Ascending aorta (tissue), 2 donors: ENCODE data around the gene BPIFA1. TPM values are rescaled to one million over a fixed set of nuclear protein-coding genes. Genes with fewer than 3 reads are reported as not detected.

Experiments
- DNase-seq, 2 donors: peaks; one replicate each; pipeline ENCODE4 v3.0.0-alpha.2; 2019; ENCODE audit warnings: low spot score in 2 of 2
- H3K27ac ChIP-seq, 2 donors: fragments of 200-600 bp; sonication (generic); one replicate each; pipeline ENCODE4 v1.5.1; 2016 to 2017; ENCODE audit warnings: mild to moderate bottlenecking in 1 of 2
- H3K27me3 ChIP-seq: fragments of 200-600 bp; sonication (generic); one replicate; pipeline ENCODE4 v1.5.1; 2017
- H3K36me3 ChIP-seq, 2 donors: fragments of 200-600 bp; sonication (generic); one replicate each; pipeline ENCODE4 v1.5.1; 2016
- H3K4me1 ChIP-seq, 2 donors: fragments of 200-600 bp; sonication (generic); one replicate each; pipeline ENCODE4 v1.5.1; 2016 to 2017; ENCODE audit warnings: mild to moderate bottlenecking in 1 of 2
- H3K4me3 ChIP-seq, 2 donors: fragments of 200-600 bp; sonication (generic); one replicate each; pipeline ENCODE4 v1.5.1; 2016 to 2017; ENCODE audit warnings: mild to moderate bottlenecking in 1 of 2
- H3K9me3 ChIP-seq, 2 donors: fragments of 200-600 bp; sonication (generic); one replicate each; pipeline ENCODE4 v1.5.1; 2016
- intact Hi-C: fragments of 100-400 bp; cut with DNase I; formaldehyde crosslinking; loops from one replicate; pipeline ENCODE4 v1.15.1; 2023
- total RNA-seq: library from RNA; depleted of rRNA; stranded (reverse); fragments of >200 nt; gene quantifications from one replicate; pipeline ENCODE4 v1.1.0, GENCODE V29; 2016
- TF ChIP-seq, protein P1 (sequence below), 3 experiments: fragments of 200-600 bp in 2 of 3; fragments of 450-650 bp in 1 of 3; sonication (generic) in 2 of 3; IDR thresholded peaks; one replicate each; pipeline ENCODE4 v1.5.1; 2016 to 2019; ENCODE audit warnings: antibody characterized with exemption in 3 of 3, mild to moderate bottlenecking in 1 of 3, moderate library complexity in 1 of 3

The BPIFA1 gene
- total RNA-seq, 1 donor from 2014 or later, result not detected

GRCh38 chr20:33273117-33273851, 37.5 kb downstream of the BPIFA1 start:
- TF ChIP-seq, protein P1, sequence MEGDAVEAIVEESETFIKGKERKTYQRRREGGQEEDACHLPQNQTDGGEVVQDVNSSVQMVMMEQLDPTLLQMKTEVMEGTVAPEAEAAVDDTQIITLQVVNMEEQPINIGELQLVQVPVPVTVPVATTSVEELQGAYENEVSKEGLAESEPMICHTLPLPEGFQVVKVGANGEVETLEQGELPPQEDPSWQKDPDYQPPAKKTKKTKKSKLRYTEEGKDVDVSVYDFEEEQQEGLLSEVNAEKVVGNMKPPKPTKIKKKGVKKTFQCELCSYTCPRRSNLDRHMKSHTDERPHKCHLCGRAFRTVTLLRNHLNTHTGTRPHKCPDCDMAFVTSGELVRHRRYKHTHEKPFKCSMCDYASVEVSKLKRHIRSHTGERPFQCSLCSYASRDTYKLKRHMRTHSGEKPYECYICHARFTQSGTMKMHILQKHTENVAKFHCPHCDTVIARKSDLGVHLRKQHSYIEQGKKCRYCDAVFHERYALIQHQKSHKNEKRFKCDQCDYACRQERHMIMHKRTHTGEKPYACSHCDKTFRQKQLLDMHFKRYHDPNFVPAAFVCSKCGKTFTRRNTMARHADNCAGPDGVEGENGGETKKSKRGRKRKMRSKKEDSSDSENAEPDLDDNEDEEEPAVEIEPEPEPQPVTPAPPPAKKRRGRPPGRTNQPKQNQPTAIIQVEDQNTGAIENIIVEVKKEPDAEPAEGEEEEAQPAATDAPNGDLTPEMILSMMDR (IDR thresholded peaks at IDR 0.05), result no peak
- H3K9me3 ChIP-seq, result no peaks in the 10 kb centered on the region
- H3K4me3 ChIP-seq, result no peak overlapping the region
- no peaks in the 10 kb centered on the region for H3K36me3 ChIP-seq
- intact Hi-C loops, result no loop called here
- H3K4me1 ChIP-seq, result no peaks in the 10 kb centered on the region
- DNase-seq, result no peak
- H3K27me3 ChIP-seq, result no peaks in the 10 kb centered on the region
- no peak overlapping the region for H3K27ac ChIP-seq

- intact Hi-C loops, result no loop called here
- no peak overlapping the region for H3K4me3 ChIP-seq
- H3K36me3 ChIP-seq, result no peaks in the 10 kb centered on the region
- H3K9me3 ChIP-seq, result no peaks in the 10 kb centered on the region
- no peak for DNase-seq
- H3K27ac ChIP-seq, result no peak overlapping the region
- H3K4me1 ChIP-seq, result no peaks in the 10 kb centered on the region
- no peaks in the 10 kb centered on the region for H3K27me3 ChIP-seq
- TF ChIP-seq, protein P1 (IDR thresholded peaks at IDR 0.05), result no peak
Measured at GRCh38 chr20:33275215-33275614, 39.4 kb downstream of the BPIFA1 start.

GRCh38 chr20:33275871-33276270, 40.1 kb downstream of the BPIFA1 start:
- no peaks in the 10 kb centered on the region for H3K27me3 ChIP-seq
- intact Hi-C loops, result no loop called here
- DNase-seq, result no peak
- TF ChIP-seq, protein P1 (IDR thresholded peaks at IDR 0.05), result no peak
- H3K4me1 ChIP-seq, result no peaks in the 10 kb centered on the region
- H3K36me3 ChIP-seq, result no peaks in the 10 kb centered on the region
- H3K4me3 ChIP-seq, result no peak overlapping the region
- no peaks in the 10 kb centered on the region for H3K9me3 ChIP-seq
- H3K27ac ChIP-seq, result no peak overlapping the region

DNA sequence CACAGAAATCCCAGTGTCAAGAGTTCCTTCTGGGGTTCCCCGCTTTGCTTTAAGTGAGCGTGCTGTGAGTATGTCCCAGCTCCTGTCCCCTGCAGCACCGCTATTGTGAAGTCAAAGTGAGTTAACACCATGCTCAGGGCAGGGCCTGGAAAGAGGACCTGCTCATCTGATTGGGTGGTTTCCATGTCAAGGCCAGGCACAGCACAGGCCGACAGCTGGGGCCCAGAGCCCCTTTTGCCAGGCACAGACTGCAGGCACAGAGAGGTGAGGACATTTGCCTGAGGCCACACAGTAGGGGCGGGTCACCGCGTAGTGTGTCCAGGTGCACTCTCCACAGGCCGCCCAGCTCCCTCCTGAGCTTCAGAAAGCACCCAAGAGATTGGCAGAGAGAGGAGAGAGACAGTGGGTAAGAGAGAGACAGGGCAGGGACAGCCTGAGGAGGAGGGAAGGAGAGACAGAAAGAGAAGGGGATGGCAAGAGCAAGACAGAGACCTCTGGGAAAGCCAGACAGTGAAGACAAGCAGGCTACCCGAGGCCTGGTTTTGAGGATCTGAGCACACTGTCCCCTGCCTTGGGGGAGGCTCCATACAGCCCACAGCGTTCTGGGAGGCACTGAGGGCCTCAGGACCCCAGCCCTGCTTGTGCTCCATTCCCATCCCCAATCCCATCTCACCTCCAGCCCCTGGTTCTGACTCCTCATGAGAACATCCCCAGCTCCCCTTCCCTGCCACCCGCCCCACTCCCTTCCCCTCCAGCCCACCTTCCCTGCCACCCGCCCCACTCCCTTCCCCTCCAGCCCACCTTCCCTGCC, 40.7 kb downstream of the BPIFA1 start:
- Histone ChIP-seq H3K9me3 (no peaks in the 10 kb centered on the region), H3K4me3 (no peak overlapping the region), H3K4me1 (no peaks in the 10 kb centered on the region), H3K27ac (no peak overlapping the region), H3K27me3 (no peaks in the 10 kb centered on the region), H3K36me3 (no peaks in the 10 kb centered on the region)
- DNase-seq, result no peak
- TF ChIP-seq, protein P1 (IDR thresholded peaks at IDR 0.05), result no peak
- intact Hi-C loops, result no loop called here

GRCh38 chr20:33277471-33278441, 42.0 kb downstream of the BPIFA1 start:
- Histone ChIP-seq H3K27me3 (no peaks in the 10 kb centered on the region), H3K4me3 (no peak overlapping the region), H3K9me3 (no peaks in the 10 kb centered on the region), H3K4me1 (no peaks in the 10 kb centered on the region), H3K36me3 (no peaks in the 10 kb centered on the region), H3K27ac (no peak overlapping the region)
- intact Hi-C loops, result no loop called here
- TF ChIP-seq, protein P1 (IDR thresholded peaks at IDR 0.05), result no peak
- no peak for DNase-seq
